Bronchial epithelial cell (primary cell): ENCODE results near the gene CHAT. TPM values are rescaled to one million over a fixed set of nuclear protein-coding genes. Genes with fewer than 3 reads are reported as not detected.

Experiments
- DNase-seq: peaks from one replicate; pipeline ENCODE4 v3.0.0-alpha.2; 2010; ENCODE audit warnings: low read depth
- FAIRE-seq: peaks from 2 replicates; lab custom pipeline; 2011; peaks lifted over from hg19 to GRCh38; lab: Jason Lieb, UNC
- H3K27me3 ChIP-seq: 2 replicates; pipeline ENCODE4 v1.5.1; 2011; ENCODE audit warnings: low read length; ENCODE audit not compliant: control insufficient read depth, insufficient read depth
- H3K36me3 ChIP-seq: 2 replicates; pipeline ENCODE4 v1.5.1; 2011; ENCODE audit warnings: low read length; ENCODE audit not compliant: control insufficient read depth, insufficient read depth
- H3K4me3 ChIP-seq: 2 replicates; pipeline ENCODE4 v1.5.1; 2011; ENCODE audit warnings: mild to moderate bottlenecking, low read depth, low read length, control low read depth
- total RNA-seq: library from RNA; depleted of rRNA; stranded (reverse); fragments of >200 nt; gene quantifications from 2 replicates; pipeline ENCODE4 v1.2.1, GENCODE V29; 2014
- TF ChIP-seq, protein P1 (sequence below): IDR thresholded peaks from 2 replicates; pipeline ENCODE4 v1.5.1; 2011; ENCODE audit warnings: mild to moderate bottlenecking, moderate library complexity, low read length, control low read depth, inconsistent platforms; ENCODE audit not compliant: insufficient read depth, severe bottlenecking

CHAT gene
- total RNA-seq, 1 donor from 2014 or later: not detected

DNA sequence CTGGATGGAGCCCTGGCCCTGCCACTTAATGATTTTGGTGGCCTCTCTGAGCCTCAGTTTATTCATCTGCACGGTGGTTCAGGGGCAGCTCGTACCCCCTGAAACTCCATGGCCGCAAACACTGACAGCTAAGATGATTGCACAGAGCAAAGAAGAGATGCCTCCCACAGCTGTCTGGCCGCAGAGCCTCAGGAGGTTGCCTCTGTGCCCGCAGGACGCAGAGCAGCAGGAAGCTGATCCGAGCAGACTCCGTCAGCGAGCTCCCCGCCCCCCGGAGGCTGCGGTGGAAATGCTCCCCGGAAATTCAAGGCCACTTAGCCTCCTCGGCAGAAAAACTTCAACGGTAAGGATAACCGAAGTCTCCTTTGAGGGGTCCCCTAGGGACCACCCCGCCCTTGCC is 35.5 kb downstream of the CHAT start:
- H3K36me3 ChIP-seq: no peaks in the 10 kb centered on the region
- no peak for FAIRE-seq
- TF ChIP-seq, protein P1, sequence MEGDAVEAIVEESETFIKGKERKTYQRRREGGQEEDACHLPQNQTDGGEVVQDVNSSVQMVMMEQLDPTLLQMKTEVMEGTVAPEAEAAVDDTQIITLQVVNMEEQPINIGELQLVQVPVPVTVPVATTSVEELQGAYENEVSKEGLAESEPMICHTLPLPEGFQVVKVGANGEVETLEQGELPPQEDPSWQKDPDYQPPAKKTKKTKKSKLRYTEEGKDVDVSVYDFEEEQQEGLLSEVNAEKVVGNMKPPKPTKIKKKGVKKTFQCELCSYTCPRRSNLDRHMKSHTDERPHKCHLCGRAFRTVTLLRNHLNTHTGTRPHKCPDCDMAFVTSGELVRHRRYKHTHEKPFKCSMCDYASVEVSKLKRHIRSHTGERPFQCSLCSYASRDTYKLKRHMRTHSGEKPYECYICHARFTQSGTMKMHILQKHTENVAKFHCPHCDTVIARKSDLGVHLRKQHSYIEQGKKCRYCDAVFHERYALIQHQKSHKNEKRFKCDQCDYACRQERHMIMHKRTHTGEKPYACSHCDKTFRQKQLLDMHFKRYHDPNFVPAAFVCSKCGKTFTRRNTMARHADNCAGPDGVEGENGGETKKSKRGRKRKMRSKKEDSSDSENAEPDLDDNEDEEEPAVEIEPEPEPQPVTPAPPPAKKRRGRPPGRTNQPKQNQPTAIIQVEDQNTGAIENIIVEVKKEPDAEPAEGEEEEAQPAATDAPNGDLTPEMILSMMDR: no peak
- no peaks in the 10 kb centered on the region for H3K27me3 ChIP-seq
- DNase-seq: no peak
- H3K4me3 ChIP-seq: no peak overlapping the region

DNA sequence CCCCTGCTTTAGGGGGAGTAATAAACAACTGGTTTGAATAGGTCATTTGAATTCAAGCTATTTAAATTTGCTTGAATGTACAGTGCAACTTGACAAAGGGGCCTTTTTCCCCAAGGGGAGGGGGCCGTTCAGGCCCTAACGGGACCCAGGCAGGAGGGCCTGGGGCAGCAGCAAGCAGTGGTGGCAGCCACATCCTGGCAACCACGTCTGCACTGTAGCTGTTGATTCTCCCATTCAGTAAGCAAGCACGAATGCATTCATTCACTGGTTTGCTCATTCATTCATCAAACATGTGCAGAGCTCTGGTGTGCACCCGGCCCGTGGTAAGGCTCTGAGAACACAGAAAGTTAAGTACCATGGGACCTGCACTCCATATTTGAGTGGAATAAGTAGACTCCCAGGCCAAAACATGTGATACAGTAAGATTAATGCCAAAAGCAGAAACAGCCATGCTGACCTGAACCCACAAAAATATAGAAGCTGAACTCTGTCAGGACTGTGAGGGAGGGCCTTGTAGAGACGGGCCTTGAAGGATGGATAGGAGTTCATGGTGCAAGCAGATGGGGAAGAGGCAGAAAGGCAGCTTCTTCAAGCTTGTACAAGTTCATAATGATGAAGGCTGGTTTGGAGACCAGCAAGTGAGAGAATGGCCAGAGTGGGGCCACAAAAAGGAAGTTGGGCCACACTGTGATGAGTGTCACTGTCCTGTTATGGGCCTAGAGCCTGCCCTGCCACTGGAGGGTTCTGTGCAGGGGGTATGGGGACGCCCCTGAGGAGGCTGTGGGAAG is 36.3 kb downstream of the CHAT start:
- FAIRE-seq: no peak
- Histone ChIP-seq H3K27me3 (no peaks in the 10 kb centered on the region), H3K36me3 (no peaks in the 10 kb centered on the region), H3K4me3 (no peak overlapping the region)
- TF ChIP-seq, protein P1: no peak
- DNase-seq: no peak

DNA sequence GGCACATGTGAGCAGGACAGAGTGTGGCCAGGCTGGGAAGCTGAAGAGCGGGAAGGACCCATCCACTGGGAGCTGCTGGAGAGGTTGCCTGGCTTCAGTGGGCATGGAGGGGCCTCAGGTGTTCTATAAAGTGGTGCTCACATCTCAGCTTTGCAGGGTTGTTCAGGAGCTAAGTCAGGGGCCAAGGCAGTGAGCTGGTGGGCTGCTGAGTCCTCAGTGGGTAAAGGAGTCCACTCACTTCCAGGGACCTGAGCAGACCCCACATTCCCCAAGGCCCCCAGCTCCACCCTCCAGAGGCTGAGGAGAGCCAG is 36.8 kb downstream of the CHAT start:
- DNase-seq (no peak), FAIRE-seq (no peak)
- TF ChIP-seq, protein P1: no peak
- H3K4me3 ChIP-seq: no peak overlapping the region
- no peaks in the 10 kb centered on the region for H3K27me3 ChIP-seq
- no peaks in the 10 kb centered on the region for H3K36me3 ChIP-seq

DNA sequence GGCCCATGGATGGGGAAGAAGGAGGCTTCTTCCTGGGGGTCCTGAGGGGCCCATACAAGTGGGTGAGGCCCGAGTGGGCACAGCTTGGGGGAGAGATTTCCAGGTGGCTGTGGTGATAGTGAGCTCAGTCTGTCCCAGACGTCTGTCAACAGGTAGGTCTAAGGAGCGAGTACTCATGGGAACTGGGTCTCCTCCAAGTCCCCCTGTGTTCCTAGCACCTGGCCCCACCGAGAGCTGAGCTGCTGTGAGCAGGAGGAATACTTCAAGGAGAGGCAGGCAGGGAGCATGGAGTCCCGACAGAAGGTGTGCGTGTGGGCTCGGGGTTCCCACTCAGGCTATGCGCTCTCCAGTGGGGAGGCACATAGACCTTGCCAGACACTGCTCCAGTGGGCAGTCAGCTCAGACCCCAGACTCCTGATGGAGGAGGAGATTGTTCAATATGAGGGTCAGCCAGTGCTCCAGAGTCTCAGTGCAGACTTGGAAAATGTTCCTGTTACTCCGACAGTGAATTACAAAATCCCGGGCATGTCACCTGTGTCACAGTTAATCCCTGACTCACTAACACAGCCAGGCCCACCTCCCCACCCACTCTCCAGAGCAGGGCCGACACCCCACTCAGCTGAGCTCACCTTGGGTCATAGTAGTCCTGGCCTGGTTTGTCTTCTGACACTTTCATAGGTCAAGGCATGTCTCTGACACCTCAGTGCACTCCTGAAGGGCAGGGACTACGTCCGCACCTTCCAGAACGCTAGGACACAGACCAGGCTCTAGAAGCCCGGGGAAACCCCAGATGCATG is 37.4 kb downstream of the CHAT start:
- H3K27me3 ChIP-seq: no peaks in the 10 kb centered on the region
- H3K36me3 ChIP-seq: no peaks in the 10 kb centered on the region
- FAIRE-seq (no peak), DNase-seq (no peak)
- no peak overlapping the region for H3K4me3 ChIP-seq
- TF ChIP-seq, protein P1: no peak

DNA sequence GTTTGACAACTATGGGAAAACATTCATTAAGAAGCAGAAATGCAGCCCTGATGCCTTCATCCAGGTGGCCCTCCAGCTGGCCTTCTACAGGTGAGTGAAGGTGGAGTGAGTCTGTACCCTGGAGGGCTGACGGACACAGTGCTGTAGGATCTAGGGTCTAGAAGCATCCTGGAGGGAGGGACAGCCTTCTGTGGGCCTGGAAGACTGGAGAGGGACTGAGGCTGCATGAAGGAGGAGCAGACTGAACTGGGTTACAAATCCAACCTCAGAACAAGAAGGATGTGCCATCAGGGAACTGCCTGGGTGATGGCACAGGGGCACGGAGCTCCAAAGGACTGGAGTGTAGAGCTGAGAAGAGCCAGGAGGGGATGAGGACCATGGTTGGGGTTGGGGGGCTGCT is 38.1 kb downstream of the CHAT start:
- TF ChIP-seq, protein P1: no peak

More for the DNA sequence above, 38.1 kb downstream of the CHAT start:
- no peak overlapping the region for H3K4me3 ChIP-seq
- H3K27me3 ChIP-seq: no peaks in the 10 kb centered on the region
- DNase-seq (no peak), FAIRE-seq (no peak)
- no peaks in the 10 kb centered on the region for H3K36me3 ChIP-seq
